ENCODE data around the gene DENND1B. TPM values are rescaled to one million over a fixed set of nuclear protein-coding genes. Genes with fewer than 3 reads are reported as not detected.
A peak's percentile ranks its signal among the peaks of the same experiment; 100 is the strongest.

DENND1B gene
- total RNA-seq, 1 experiment from 2014 or later: 6.3 TPM

- H3K27me3 ChIP-seq (ENCODE audit: insufficient read depth, low read length): no peaks in the 10 kb centered on the region
- no peaks in the 10 kb centered on the region for H3K36me3 Mint-ChIP-seq (ENCODE audit: insufficient read depth in 1 of 3, low read depth in 3 of 3)
- H4K8ac ChIP-seq (replicated peaks; ENCODE audit: insufficient read length, low read depth, low read length): no peak overlapping the region
- no peak overlapping the region for H2AK5ac ChIP-seq (ENCODE audit: insufficient read length, low read length)
- no peaks in the 10 kb centered on the region for H3K9me3 ChIP-seq (ENCODE audit: control insufficient read depth, low read depth, low read length)
- H4K91ac ChIP-seq (ENCODE audit: insufficient read length, low read depth, low read length): no peak overlapping the region
- no peaks in the 10 kb centered on the region for H3K79me2 ChIP-seq (ENCODE audit: insufficient read depth, low read length)
- no peak overlapping the region for H3K18ac ChIP-seq (ENCODE audit: insufficient read length, low read depth, low read length)
- H3K27me3 Mint-ChIP-seq (ENCODE audit: low read depth): no peaks in the 10 kb centered on the region
- TF ChIP-seq, protein P1, sequence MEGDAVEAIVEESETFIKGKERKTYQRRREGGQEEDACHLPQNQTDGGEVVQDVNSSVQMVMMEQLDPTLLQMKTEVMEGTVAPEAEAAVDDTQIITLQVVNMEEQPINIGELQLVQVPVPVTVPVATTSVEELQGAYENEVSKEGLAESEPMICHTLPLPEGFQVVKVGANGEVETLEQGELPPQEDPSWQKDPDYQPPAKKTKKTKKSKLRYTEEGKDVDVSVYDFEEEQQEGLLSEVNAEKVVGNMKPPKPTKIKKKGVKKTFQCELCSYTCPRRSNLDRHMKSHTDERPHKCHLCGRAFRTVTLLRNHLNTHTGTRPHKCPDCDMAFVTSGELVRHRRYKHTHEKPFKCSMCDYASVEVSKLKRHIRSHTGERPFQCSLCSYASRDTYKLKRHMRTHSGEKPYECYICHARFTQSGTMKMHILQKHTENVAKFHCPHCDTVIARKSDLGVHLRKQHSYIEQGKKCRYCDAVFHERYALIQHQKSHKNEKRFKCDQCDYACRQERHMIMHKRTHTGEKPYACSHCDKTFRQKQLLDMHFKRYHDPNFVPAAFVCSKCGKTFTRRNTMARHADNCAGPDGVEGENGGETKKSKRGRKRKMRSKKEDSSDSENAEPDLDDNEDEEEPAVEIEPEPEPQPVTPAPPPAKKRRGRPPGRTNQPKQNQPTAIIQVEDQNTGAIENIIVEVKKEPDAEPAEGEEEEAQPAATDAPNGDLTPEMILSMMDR (conservative IDR thresholded peaks at IDR 0.05): no peak
- peaks cover 2 to 11% of the 10 kb centered on the region in 2 experiments; a peak in 2 of 4 replicates for H3K4me1 Mint-ChIP-seq
- H3K4me3 Mint-ChIP-seq: no peak overlapping the region
- H3K56ac ChIP-seq (ENCODE audit: insufficient read length, low read depth, low read length): no peak overlapping the region
- no peak overlapping the region for H3K23ac ChIP-seq (ENCODE audit: insufficient read length, low read depth, low read length)
- H4K5ac ChIP-seq (ENCODE audit: insufficient read length, low read depth, low read length): no peak overlapping the region
- H4K20me1 ChIP-seq (ENCODE audit: control insufficient read depth, insufficient read depth, insufficient read length): no peaks in the 10 kb centered on the region
- no peak overlapping the region for H3T11ph ChIP-seq (ENCODE audit: low read length)
- H3K4me1 ChIP-seq (ENCODE audit: insufficient read depth, low read length): no peaks in the 10 kb centered on the region
- no peak overlapping the region for H2BK20ac ChIP-seq (ENCODE audit: low read depth, low read length, poor library complexity, severe bottlenecking)
- H2BK5ac ChIP-seq (ENCODE audit: insufficient read length, low read length): no peak overlapping the region
- no peak overlapping the region for H3K27ac ChIP-seq (ENCODE audit: insufficient read length, low read depth, low read length)
- no peaks in the 10 kb centered on the region for H3K9me3 Mint-ChIP-seq
- WGBS (ENCODE audit: extremely low coverage, insufficient read length, low lambda C conversion rate): no CpG with 5 or more reads among the region's 4 CpGs
- H3K14ac ChIP-seq (ENCODE audit: insufficient read depth, low read length): no peak overlapping the region
- no peak overlapping the region for H3K4ac ChIP-seq (ENCODE audit: low read depth, low read length)
- no peak overlapping the region for H2BK15ac ChIP-seq (ENCODE audit: low read depth, low read length)
- no peaks in the 10 kb centered on the region for H3K79me1 ChIP-seq (ENCODE audit: insufficient read depth, low read depth, low read length, poor library complexity, severe bottlenecking)
- no peak overlapping the region for H3K9ac ChIP-seq (ENCODE audit: extremely low read depth, insufficient read length, low read length)
- no peak overlapping the region for H2BK120ac ChIP-seq (ENCODE audit: low read depth, low read length, poor library complexity, severe bottlenecking)
- no peak overlapping the region for H3K4me2 ChIP-seq (ENCODE audit: insufficient read depth, insufficient read length, low read length)
- no peaks in the 10 kb centered on the region for H3K23me2 ChIP-seq (ENCODE audit: insufficient read length, low read depth, low read length, poor library complexity, severe bottlenecking)
- DNase-seq: no peak
- no peak overlapping the region for H2BK12ac ChIP-seq (ENCODE audit: insufficient read length, low read depth, low read length)
- no peak overlapping the region for H2AFZ ChIP-seq (ENCODE audit: low read length)
- H3K27ac Mint-ChIP-seq: 0 out of 7 replicates have a peak overlapping the region, but pooled peaks of 1 of the 3 experiments have one; percentile 34
Measured at GRCh38 chr1:197768014-197768805, 7.1 kb downstream of the DENND1B start.
